Liver (tissue), 9 donors: ENCODE results near the gene CREB5. TPM values are rescaled to one million over a fixed set of nuclear protein-coding genes. Genes with fewer than 3 reads are reported as not detected.

ENCODE experiments used
- DNase-seq: peaks from one replicate; pipeline ENCODE4 v3.0.0-alpha.2; 2017; ENCODE audit warnings: low spot score
- H3K27ac ChIP-seq, 2 donors: one replicate each; pipeline ENCODE4 v1.7.0; 2013; ENCODE audit warnings: inconsistent platforms in 2 of 2, low read length in 2 of 2, control low read depth in 1 of 2, low read depth in 1 of 2, mild to moderate bottlenecking in 1 of 2
- H3K27me3 ChIP-seq, 4 donors: one replicate each; pipeline versions ENCODE4 v1.6.1 to v1.7.0; 2013; ENCODE audit warnings: low read length in 3 of 4, inconsistent platforms in 1 of 4, mild to moderate bottlenecking in 1 of 4, moderate library complexity in 1 of 4; ENCODE audit not compliant: control insufficient read depth in 4 of 4, insufficient read depth in 4 of 4
- H3K36me3 ChIP-seq, 4 donors: one replicate each; pipeline versions ENCODE4 v1.6.1 to v1.7.0; 2013; ENCODE audit warnings: low read length in 3 of 4, mild to moderate bottlenecking in 3 of 4, low read depth in 1 of 4, moderate library complexity in 1 of 4; ENCODE audit not compliant: control insufficient read depth in 4 of 4, insufficient read depth in 3 of 4
- H3K4me1 ChIP-seq, 4 donors: one replicate each; pipeline versions ENCODE4 v1.6.1 to v1.7.0; 2013; ENCODE audit warnings: low read length in 3 of 4, mild to moderate bottlenecking in 3 of 4, moderate library complexity in 1 of 4; ENCODE audit not compliant: control insufficient read depth in 4 of 4, insufficient read depth in 4 of 4
- H3K4me3 ChIP-seq, 3 donors: one replicate each; pipeline versions ENCODE4 v1.6.1 to v1.7.0; 2013; ENCODE audit warnings: low read length in 3 of 3, control low read depth in 1 of 3, low read depth in 1 of 3, mild to moderate bottlenecking in 1 of 3
- H3K9ac ChIP-seq, 2 donors: one replicate each; pipeline ENCODE4 v1.7.0; 2013; ENCODE audit warnings: low read length in 2 of 2, mild to moderate bottlenecking in 2 of 2, moderate library complexity in 2 of 2, control low read depth in 1 of 2, low read depth in 1 of 2
- H3K9me3 ChIP-seq, 4 donors: one replicate each; pipeline versions ENCODE4 v1.6.1 to v1.7.0; 2013; ENCODE audit warnings: low read length in 3 of 4; ENCODE audit not compliant: control insufficient read depth in 4 of 4
- EGR1 ChIP-seq, 2 donors: IDR thresholded peaks; 2 replicates each; pipeline ENCODE4 v1.6.1; 2016 to 2018; ENCODE audit warnings: antibody characterized with exemption in 2 of 2, low read depth in 2 of 2
- FOXA1 ChIP-seq: IDR thresholded peaks from 2 replicates; pipeline ENCODE4 v1.6.1; 2016; ENCODE audit warnings: antibody characterized with exemption
- GABPA ChIP-seq, 2 donors: IDR thresholded peaks in 1 of 2; conservative IDR thresholded peaks in 1 of 2; 2 replicates each; pipeline ENCODE4 v1.6.1; 2016; ENCODE audit warnings: antibody characterized with exemption in 2 of 2, mild to moderate bottlenecking in 1 of 2, moderate library complexity in 1 of 2
- HNF4A ChIP-seq, 2 donors: conservative IDR thresholded peaks; 2 replicates each; pipeline ENCODE4 v1.6.1; 2016; ENCODE audit warnings: antibody characterized with exemption in 2 of 2, mild to moderate bottlenecking in 2 of 2
- HNF4G ChIP-seq: IDR thresholded peaks from 2 replicates; pipeline ENCODE4 v1.6.1; 2016; ENCODE audit warnings: antibody characterized with exemption
- JUND ChIP-seq, 2 donors: IDR thresholded peaks; 2 replicates each; pipeline ENCODE4 v1.6.1; 2016; ENCODE audit warnings: antibody characterized with exemption in 2 of 2
- RAD21 ChIP-seq, 2 donors: IDR thresholded peaks; 2 replicates each; pipeline ENCODE4 v1.6.1; 2016; ENCODE audit warnings: antibody characterized with exemption in 2 of 2, mild to moderate bottlenecking in 2 of 2
- SP1 ChIP-seq: IDR thresholded peaks from 2 replicates; pipeline ENCODE4 v1.6.1; 2018; ENCODE audit warnings: antibody characterized with exemption, mild to moderate bottlenecking
- TAF1 ChIP-seq: conservative IDR thresholded peaks from 2 replicates; pipeline ENCODE4 v1.6.1; 2016; ENCODE audit warnings: antibody characterized with exemption, mild to moderate bottlenecking
- YY1 ChIP-seq: IDR thresholded peaks from 2 replicates; pipeline ENCODE4 v1.6.1; 2016; ENCODE audit warnings: antibody characterized with exemption, mild to moderate bottlenecking
- WGBS: extraction: QIAGEN DNeasy Blood & Tissue Kit; methylation state at CpG from one replicate; pipeline ENCODE4 v1.1.7; 2013; 5-methylcytosine and 5-hydroxymethylcytosine counted together
- polyA plus RNA-seq, 2 donors: library from polyadenylated mRNA; stranded (reverse) in 1 of 2; unstranded in 1 of 2; fragments of 200-250 nt in 1 of 2; fragments of >200 nt in 1 of 2; fragmentation: Nextera tagmentation in 1 of 2; extraction: Ambion mirVana in 1 of 2; gene quantifications; one replicate each; pipeline versions ENCODE4 v1.2.1 to v1.2.3, GENCODE V29; 2013 to 2015
- total RNA-seq, 2 donors: library from RNA; depleted of rRNA; stranded (reverse); fragments of >200 nt; gene quantifications; one replicate each; pipeline ENCODE4 v1.2.3, GENCODE V29; 2014
- TF ChIP-seq, protein P1 (sequence below): IDR thresholded peaks from 2 replicates; pipeline ENCODE4 v1.6.1; 2016; ENCODE audit warnings: antibody characterized with exemption
- TF ChIP-seq, protein P2 (sequence below): IDR thresholded peaks from 2 replicates; pipeline ENCODE4 v1.6.1; 2016; ENCODE audit warnings: antibody characterized with exemption
- TF ChIP-seq, protein P3 (sequence below): IDR thresholded peaks from 2 replicates; pipeline ENCODE4 v1.6.1; 2016; ENCODE audit warnings: antibody characterized with exemption, mild to moderate bottlenecking
- TF ChIP-seq, protein P4 (sequence below): IDR thresholded peaks from 2 replicates; pipeline ENCODE4 v1.6.1; 2016; ENCODE audit warnings: antibody characterized with exemption
- donor health status: healthy.
- donor health status: healthy.
- donor health status: healthy.
- donor health status: healthy.
- donor health status: healthy.

CREB5 gene
- total and polyA plus RNA-seq, 4 donors, result 0.25 to 0.92 (median 0.67) TPM

DNA sequence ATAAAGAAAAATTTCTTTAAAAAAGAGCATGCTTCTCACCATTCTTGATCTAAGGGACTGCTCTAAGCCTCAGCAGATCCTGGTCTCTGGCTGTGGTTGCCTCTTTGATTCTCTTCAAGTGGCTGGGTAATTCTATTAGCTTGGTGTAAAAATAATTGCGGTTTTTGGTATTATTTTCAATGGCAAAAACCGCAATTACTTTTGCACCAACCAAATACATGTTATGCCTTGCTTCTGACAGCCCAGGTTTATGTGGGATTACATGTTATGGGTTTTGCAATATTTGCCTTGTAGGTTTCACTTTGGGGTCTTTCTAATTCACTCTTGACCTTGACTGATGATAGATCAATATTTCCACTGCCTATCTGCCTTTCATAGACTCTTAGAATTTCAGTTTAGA is 20.0 kb upstream of the CREB5 start:
- H3K36me3 ChIP-seq, result no peaks in the 10 kb centered on the region
- no peaks in the 10 kb centered on the region for H3K9me3 ChIP-seq
- DNase-seq, result no peak
- WGBS, result 88% methylated on average over 2 of the region's 2 CpGs
- H3K27ac ChIP-seq, result no peak overlapping the region
- TF ChIP-seq HNF4G (no peak), SP1 (no peak), TAF1 (no peak), EGR1 (IDR thresholded peaks at IDR 0.05; ENCODE audit: low read depth in 2 of 2) (no peak)
- TF ChIP-seq, protein P1, sequence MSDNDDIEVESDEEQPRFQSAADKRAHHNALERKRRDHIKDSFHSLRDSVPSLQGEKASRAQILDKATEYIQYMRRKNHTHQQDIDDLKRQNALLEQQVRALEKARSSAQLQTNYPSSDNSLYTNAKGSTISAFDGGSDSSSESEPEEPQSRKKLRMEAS, result no peak
- TF ChIP-seq, protein P2, sequence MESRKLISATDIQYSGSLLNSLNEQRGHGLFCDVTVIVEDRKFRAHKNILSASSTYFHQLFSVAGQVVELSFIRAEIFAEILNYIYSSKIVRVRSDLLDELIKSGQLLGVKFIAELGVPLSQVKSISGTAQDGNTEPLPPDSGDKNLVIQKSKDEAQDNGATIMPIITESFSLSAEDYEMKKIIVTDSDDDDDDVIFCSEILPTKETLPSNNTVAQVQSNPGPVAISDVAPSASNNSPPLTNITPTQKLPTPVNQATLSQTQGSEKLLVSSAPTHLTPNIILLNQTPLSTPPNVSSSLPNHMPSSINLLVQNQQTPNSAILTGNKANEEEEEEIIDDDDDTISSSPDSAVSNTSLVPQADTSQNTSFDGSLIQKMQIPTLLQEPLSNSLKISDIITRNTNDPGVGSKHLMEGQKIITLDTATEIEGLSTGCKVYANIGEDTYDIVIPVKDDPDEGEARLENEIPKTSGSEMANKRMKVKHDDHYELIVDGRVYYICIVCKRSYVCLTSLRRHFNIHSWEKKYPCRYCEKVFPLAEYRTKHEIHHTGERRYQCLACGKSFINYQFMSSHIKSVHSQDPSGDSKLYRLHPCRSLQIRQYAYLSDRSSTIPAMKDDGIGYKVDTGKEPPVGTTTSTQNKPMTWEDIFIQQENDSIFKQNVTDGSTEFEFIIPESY, result no peak
- H3K9ac ChIP-seq, result no peak overlapping the region
- peaks cover 0 to 4% (median 0%) of the 10 kb centered on the region in 4 donors for H3K27me3 ChIP-seq
- no peak overlapping the region for H3K4me3 ChIP-seq
- H3K4me1 ChIP-seq, result peaks cover 0 to 1% (median 0%) of the 10 kb centered on the region in 4 donors

DNA sequence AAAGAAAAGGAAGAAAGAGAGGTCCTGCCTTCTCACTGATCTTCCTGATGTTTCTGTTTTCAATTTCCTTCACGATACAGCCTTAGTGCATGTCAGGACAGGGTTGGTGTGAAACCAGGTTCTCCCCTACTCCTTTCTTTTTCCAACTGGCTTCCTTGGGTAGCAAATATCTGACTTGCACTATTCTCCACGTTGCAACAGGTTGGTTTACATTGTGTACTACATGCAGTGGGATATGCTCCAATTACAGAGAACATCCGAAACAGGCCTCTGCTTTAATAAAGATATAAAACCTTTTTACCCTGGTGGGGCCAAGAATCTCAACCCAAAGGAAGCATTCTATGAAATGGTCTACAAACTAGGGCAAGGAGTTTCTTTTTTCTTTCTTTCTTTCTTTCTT is 16.9 kb upstream of the CREB5 start:
- no peak for TF ChIP-seq HNF4A (conservative IDR thresholded peaks at IDR 0.05)
- no peak for TF ChIP-seq TAF1
- TF ChIP-seq, protein P3, sequence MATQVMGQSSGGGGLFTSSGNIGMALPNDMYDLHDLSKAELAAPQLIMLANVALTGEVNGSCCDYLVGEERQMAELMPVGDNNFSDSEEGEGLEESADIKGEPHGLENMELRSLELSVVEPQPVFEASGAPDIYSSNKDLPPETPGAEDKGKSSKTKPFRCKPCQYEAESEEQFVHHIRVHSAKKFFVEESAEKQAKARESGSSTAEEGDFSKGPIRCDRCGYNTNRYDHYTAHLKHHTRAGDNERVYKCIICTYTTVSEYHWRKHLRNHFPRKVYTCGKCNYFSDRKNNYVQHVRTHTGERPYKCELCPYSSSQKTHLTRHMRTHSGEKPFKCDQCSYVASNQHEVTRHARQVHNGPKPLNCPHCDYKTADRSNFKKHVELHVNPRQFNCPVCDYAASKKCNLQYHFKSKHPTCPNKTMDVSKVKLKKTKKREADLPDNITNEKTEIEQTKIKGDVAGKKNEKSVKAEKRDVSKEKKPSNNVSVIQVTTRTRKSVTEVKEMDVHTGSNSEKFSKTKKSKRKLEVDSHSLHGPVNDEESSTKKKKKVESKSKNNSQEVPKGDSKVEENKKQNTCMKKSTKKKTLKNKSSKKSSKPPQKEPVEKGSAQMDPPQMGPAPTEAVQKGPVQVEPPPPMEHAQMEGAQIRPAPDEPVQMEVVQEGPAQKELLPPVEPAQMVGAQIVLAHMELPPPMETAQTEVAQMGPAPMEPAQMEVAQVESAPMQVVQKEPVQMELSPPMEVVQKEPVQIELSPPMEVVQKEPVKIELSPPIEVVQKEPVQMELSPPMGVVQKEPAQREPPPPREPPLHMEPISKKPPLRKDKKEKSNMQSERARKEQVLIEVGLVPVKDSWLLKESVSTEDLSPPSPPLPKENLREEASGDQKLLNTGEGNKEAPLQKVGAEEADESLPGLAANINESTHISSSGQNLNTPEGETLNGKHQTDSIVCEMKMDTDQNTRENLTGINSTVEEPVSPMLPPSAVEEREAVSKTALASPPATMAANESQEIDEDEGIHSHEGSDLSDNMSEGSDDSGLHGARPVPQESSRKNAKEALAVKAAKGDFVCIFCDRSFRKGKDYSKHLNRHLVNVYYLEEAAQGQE, result no peak
- no peak for TF ChIP-seq GABPA (IDR thresholded peaks at IDR 0.05 in 1 of 2, conservative IDR thresholded peaks at IDR 0.05 in 1 of 2)
- no peak for TF ChIP-seq YY1
- TF ChIP-seq JUND (IDR thresholded peaks at IDR 0.05), result no peak
- no peak for TF ChIP-seq EGR1 (IDR thresholded peaks at IDR 0.05; ENCODE audit: low read depth in 2 of 2)
- TF ChIP-seq, protein P4, sequence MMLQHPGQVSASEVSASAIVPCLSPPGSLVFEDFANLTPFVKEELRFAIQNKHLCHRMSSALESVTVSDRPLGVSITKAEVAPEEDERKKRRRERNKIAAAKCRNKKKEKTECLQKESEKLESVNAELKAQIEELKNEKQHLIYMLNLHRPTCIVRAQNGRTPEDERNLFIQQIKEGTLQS, result no peak
- no peak for TF ChIP-seq FOXA1
- no peak for TF ChIP-seq RAD21 (IDR thresholded peaks at IDR 0.05)
- no peak for TF ChIP-seq HNF4G
- TF ChIP-seq, protein P2, result no peak
- no peak for TF ChIP-seq SP1
- DNase-seq, result no peak
- 55% methylated on average over 3 of the region's 3 CpGs for WGBS
- Histone ChIP-seq H3K4me1 (no peaks in the 10 kb centered on the region), H3K9me3 (no peaks in the 10 kb centered on the region), H3K27me3 (peaks cover 0 to 8% (median 0%) of the 10 kb centered on the region in 4 donors), H3K27ac (no peak overlapping the region), H3K36me3 (no peaks in the 10 kb centered on the region), H3K4me3 (no peak overlapping the region), H3K9ac (no peak overlapping the region)
